Measurements from ENCODE around the gene PDZD4. TPM values are rescaled to one million over a fixed set of nuclear protein-coding genes. Genes with fewer than 3 reads are reported as not detected.

PDZD4 gene
- total RNA-seq, 4 donors from 2014 or later: 2.0 to 6.6 (median 4.2) TPM

DNA sequence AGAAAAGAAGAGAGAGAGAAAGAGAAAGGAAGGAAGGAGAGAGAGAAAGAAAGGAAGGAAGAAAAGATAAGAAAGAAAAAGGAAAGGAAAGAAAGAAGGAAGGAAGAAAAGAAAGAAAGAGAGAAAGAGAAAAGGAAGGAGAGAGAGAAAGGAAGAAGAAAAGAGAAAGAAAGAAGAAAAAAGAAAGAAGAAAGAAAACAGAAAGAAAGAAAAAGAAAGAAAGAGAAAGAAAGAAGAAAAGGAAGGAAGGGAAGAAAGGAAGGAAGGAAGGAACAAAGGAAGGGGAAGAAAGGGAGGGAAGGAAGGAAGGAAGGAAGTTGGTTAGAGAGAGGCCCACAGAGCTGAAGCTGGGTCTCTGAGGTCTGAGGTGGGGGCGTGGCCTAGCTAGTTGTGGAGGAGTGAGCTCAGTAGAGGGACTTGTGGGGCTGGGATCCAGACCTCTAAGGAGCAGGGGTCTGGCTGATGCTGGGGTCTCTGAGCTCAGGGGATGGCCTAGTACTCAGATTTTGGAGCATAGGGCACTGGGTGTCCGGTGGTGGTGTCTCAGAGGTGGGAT, 27.1 kb upstream of the PDZD4 start:
- no peak for DNase-seq
- no peaks in the 10 kb centered on the region for H3K4me1 ChIP-seq
- H3K27ac ChIP-seq: no peak overlapping the region
- no peak overlapping the region for H3K4me3 ChIP-seq
- H3K9me3 ChIP-seq: no peaks in the 10 kb centered on the region
- in situ Hi-C loops (cut with MboI; ENCODE audit: low pct_ligation_motif_present in 1 of 4, low pct_unique_long_range_greater_than_20kb in 1 of 4, low sequenced_read_pairs in 3 of 4) (no loop called here), intact Hi-C loops (cut with DNase I; ENCODE audit: low total_unique reads) (no loop called here)
- H3K27me3 ChIP-seq: no peaks in the 10 kb centered on the region
- WGBS, 2 donors (ENCODE audit: low coverage in 1 of 2): 50 to 86% methylated on average over 1 to 2 of the region's 2 CpGs
- no peaks in the 10 kb centered on the region for H3K36me3 ChIP-seq
- no peak for TF ChIP-seq POLR2A (IDR thresholded peaks at IDR 0.05)
- no peak for TF ChIP-seq POLR2AphosphoS5 (IDR thresholded peaks at IDR 0.05)
- TF ChIP-seq EP300 (IDR thresholded peaks at IDR 0.05; ENCODE audit: low read depth): no peak
- no peak for TF ChIP-seq CTCF (IDR thresholded peaks at IDR 0.05)

DNA sequence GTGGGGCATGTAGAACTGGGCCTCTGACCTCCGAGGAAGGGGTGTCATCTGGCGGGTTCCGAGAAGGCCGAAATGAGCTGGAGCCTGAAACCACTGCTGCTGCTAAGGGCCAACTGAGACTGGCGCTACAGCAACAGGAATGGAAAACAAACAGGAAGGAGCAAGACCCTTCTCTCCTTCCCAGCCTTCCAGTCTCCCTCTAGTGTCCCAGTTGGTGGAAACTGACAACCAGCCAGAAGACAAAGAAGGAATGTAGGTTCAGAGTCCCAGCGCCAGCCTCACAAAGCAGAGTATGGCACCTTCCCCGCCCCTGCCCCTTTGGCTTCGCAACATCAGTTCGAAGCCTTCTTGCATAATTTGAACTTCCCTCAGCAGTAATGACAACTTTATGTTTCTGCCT, 24.4 kb upstream of the PDZD4 start:
- no peaks in the 10 kb centered on the region for H3K9me3 ChIP-seq
- no peak for DNase-seq
- TF ChIP-seq POLR2AphosphoS5 (IDR thresholded peaks at IDR 0.05): no peak
- no peak for TF ChIP-seq EP300 (IDR thresholded peaks at IDR 0.05; ENCODE audit: low read depth)
- no peak for TF ChIP-seq POLR2A (IDR thresholded peaks at IDR 0.05)
- no peak for TF ChIP-seq CTCF (IDR thresholded peaks at IDR 0.05)
- intact Hi-C loops (cut with DNase I; ENCODE audit: low total_unique reads): no loop called here
- no peaks in the 10 kb centered on the region for H3K36me3 ChIP-seq
- in situ Hi-C loops (cut with MboI; ENCODE audit: low pct_ligation_motif_present in 1 of 4, low pct_unique_long_range_greater_than_20kb in 1 of 4, low sequenced_read_pairs in 3 of 4): no loop called here
- H3K4me3 ChIP-seq: no peak overlapping the region
- no peaks in the 10 kb centered on the region for H3K4me1 ChIP-seq
- no peak overlapping the region for H3K27ac ChIP-seq
- WGBS, 2 donors (ENCODE audit: low coverage in 1 of 2): 88 to 89% methylated on average over 3 to 9 of the region's 9 CpGs
- H3K27me3 ChIP-seq: no peaks in the 10 kb centered on the region

DNA sequence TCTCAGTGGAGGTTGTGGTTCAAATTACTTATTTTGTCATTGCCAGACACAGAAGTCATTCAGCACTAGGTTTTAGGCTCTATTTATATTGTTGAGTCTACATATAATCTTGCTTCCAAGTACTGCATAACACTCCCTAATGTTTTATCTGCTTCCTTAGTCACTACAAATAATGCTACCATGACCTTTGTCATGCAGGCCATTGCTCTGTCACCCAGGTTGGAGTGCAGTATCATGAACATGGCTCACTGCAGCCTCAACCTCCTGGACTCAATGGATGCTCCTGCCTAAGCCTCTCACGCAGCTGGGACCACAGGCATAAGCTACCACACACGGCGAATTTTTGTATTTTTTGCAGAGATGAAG, 23.5 kb upstream of the PDZD4 start:
- Histone ChIP-seq H3K9me3 (no peaks in the 10 kb centered on the region), H3K4me3 (no peak overlapping the region), H3K36me3 (no peaks in the 10 kb centered on the region), H3K27me3 (no peaks in the 10 kb centered on the region), H3K4me1 (no peaks in the 10 kb centered on the region), H3K27ac (no peak overlapping the region)
- TF ChIP-seq POLR2AphosphoS5 (IDR thresholded peaks at IDR 0.05) (no peak), POLR2A (IDR thresholded peaks at IDR 0.05) (no peak), EP300 (IDR thresholded peaks at IDR 0.05; ENCODE audit: low read depth) (no peak), CTCF (IDR thresholded peaks at IDR 0.05) (no peak)
- no peak for DNase-seq
- in situ Hi-C loops (cut with MboI; ENCODE audit: low pct_ligation_motif_present in 1 of 4, low pct_unique_long_range_greater_than_20kb in 1 of 4, low sequenced_read_pairs in 3 of 4): no loop called here
- intact Hi-C loops (cut with DNase I; ENCODE audit: low total_unique reads): no loop called here
- 93% methylated on average over 3 of the region's 3 CpGs; no CpG with 5 or more reads in 1 of the 2 donors for WGBS, 2 donors (ENCODE audit: low coverage in 1 of 2)

DNA sequence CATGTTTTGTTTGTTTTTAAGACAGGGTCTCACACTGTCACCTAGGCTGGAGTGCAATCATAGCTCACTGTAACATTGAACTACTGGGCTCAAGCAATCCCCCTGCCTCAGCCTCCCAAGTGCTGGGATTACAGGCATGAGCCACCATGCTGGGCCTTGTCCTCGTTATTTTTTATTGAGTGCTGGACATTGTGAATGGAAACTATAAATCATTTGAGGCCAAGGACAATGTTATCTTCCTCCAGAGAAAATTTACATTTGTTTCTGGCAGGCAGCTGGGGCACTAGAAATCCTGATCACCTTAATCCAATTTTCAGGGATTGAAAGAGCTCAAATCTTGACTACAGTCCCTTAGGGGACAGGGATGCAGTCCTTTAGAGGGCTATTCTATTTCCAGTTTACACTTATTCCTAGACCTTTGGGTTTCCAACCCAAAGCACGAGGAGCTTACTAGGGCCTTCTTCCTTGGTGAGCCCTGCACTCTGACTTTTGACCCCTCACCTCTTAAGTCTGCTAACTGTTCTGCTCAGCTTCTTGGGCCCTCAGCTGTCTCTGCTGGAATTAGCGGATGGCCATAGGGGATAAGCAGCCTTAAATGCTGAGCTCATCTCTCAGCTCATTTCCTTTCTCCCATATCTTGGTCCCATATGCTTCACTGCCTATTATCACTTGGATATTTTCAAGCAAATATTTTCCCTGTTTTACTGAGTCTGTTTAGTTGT, 23.0 kb upstream of the PDZD4 start:
- H3K9me3 ChIP-seq: no peaks in the 10 kb centered on the region
- H3K4me1 ChIP-seq: no peaks in the 10 kb centered on the region
- intact Hi-C loops (cut with DNase I; ENCODE audit: low total_unique reads) (no loop called here), in situ Hi-C loops (cut with MboI; ENCODE audit: low pct_ligation_motif_present in 1 of 4, low pct_unique_long_range_greater_than_20kb in 1 of 4, low sequenced_read_pairs in 3 of 4) (no loop called here)
- H3K4me3 ChIP-seq: no peak overlapping the region
- H3K36me3 ChIP-seq: no peaks in the 10 kb centered on the region
- TF ChIP-seq CTCF (IDR thresholded peaks at IDR 0.05) (no peak), POLR2AphosphoS5 (IDR thresholded peaks at IDR 0.05) (no peak), EP300 (IDR thresholded peaks at IDR 0.05; ENCODE audit: low read depth) (no peak), POLR2A (IDR thresholded peaks at IDR 0.05) (no peak)
- DNase-seq: no peak
- no peaks in the 10 kb centered on the region for H3K27me3 ChIP-seq
- 58% methylated on average over 3 of the region's 3 CpGs; no CpG with 5 or more reads in 1 of the 2 donors for WGBS, 2 donors (ENCODE audit: low coverage in 1 of 2)
- no peak overlapping the region for H3K27ac ChIP-seq

All from transverse colon (tissue), 4 donors.